Progenitor cell of endocrine pancreas (in vitro differentiated cells): ENCODE results near the gene C4orf36. TPM values are rescaled to one million over a fixed set of nuclear protein-coding genes. Genes with fewer than 3 reads are reported as not detected.
"Not testable (repeated sequence)": the region's sequence is repeated elsewhere in the genome, so short reads cannot be mapped to it uniquely, and the experiment has no call there.

Experiments used
- DNase-seq: peaks from one replicate; pipeline ENCODE4 v3.0.0; 2021; ENCODE audit warnings: low spot score; ENCODE audit not compliant: unreplicated experiment
- H3K27ac Mint-ChIP-seq: 2 replicates; pipeline ENCODE4 v1.8.0; 2021; ENCODE audit warnings: mild to moderate bottlenecking, moderate library complexity, mixed read lengths
- H3K27me3 Mint-ChIP-seq: 2 replicates; pipeline ENCODE4 v1.8.0; 2021; ENCODE audit warnings: mixed read lengths
- H3K36me3 Mint-ChIP-seq: 2 replicates; pipeline ENCODE4 v1.8.0; 2022; ENCODE audit warnings: mixed read lengths; ENCODE audit not compliant: insufficient read depth
- H3K4me1 Mint-ChIP-seq: 2 replicates; pipeline ENCODE4 v1.8.0; 2021; ENCODE audit warnings: low read depth, mixed read lengths
- H3K4me3 Mint-ChIP-seq: 2 replicates; pipeline ENCODE4 v1.8.0; 2021; ENCODE audit warnings: low read depth, mild to moderate bottlenecking, moderate library complexity, mixed read lengths
- H3K9me3 Mint-ChIP-seq: 2 replicates; pipeline ENCODE4 v1.8.0; 2021; ENCODE audit warnings: low read depth, mixed read lengths
- CTCF ChIP-seq: fragments of 200-600 bp; sonication (generic); IDR thresholded peaks from one replicate; pipeline ENCODE4 v1.5.0; 2021; ENCODE audit warnings: antibody characterized with exemption, mild to moderate bottlenecking; ENCODE audit not compliant: unreplicated experiment
- total RNA-seq: library from RNA; stranded (reverse); gene quantifications from 2 replicates; pipeline ENCODE4 v1.2.1, GENCODE V29; 2021

Gene C4orf36
- total RNA-seq, 1 donor from 2014 or later: 2.0 TPM

- no peaks in the 10 kb centered on the region for H3K27me3 Mint-ChIP-seq
- H3K36me3 Mint-ChIP-seq: peaks cover 2% of the 10 kb centered on the region
- DNase-seq: no peak
- no peaks in the 10 kb centered on the region for H3K9me3 Mint-ChIP-seq
- peak overlapping the region; percentile 86 for H3K4me3 Mint-ChIP-seq
- peaks cover 4% of the 10 kb centered on the region for H3K4me1 Mint-ChIP-seq
- peak overlapping the region; percentile 100 for H3K27ac Mint-ChIP-seq
- no peak for TF ChIP-seq CTCF
These were observed 1.4 kb downstream of the C4orf36 start for GRCh38 chr4:86890790-86891189.

GRCh38 chr4:86879641-86880040 lies 12.6 kb downstream of the C4orf36 start:
- TF ChIP-seq CTCF: no peak
- DNase-seq: no peak
- Mint-ChIP-seq H3K27me3 (no peaks in the 10 kb centered on the region), H3K4me1 (no peaks in the 10 kb centered on the region), H3K36me3 (peaks cover 3% of the 10 kb centered on the region), H3K27ac (no peak overlapping the region), H3K9me3 (peaks cover 11% of the 10 kb centered on the region), H3K4me3 (no peak overlapping the region)

GRCh38 chr4:86878640-86879039 lies 13.6 kb downstream of the C4orf36 start:
- no peak overlapping the region for H3K27ac Mint-ChIP-seq
- peaks cover 11% of the 10 kb centered on the region for H3K9me3 Mint-ChIP-seq

GRCh38 chr4:86876894-86877685 lies 15.1 kb downstream of the C4orf36 start:
- Mint-ChIP-seq H3K27ac (no peak overlapping the region), H3K36me3 (peaks cover 3% of the 10 kb centered on the region), H3K27me3 (peaks cover 2% of the 10 kb centered on the region)

More at GRCh38 chr4:86878640-86879039, 13.6 kb downstream of the C4orf36 start:
- peak; percentile 19 for TF ChIP-seq CTCF
- DNase-seq: no peak
- H3K36me3 Mint-ChIP-seq: peaks cover 3% of the 10 kb centered on the region
- no peak overlapping the region for H3K4me3 Mint-ChIP-seq
- H3K4me1 Mint-ChIP-seq: no peaks in the 10 kb centered on the region
- H3K27me3 Mint-ChIP-seq: no peaks in the 10 kb centered on the region

GRCh38 chr4:86875436-86875835 lies 16.8 kb downstream of the C4orf36 start:
- not testable (repeated sequence) for H3K27ac Mint-ChIP-seq, H3K27me3 Mint-ChIP-seq, H3K36me3 Mint-ChIP-seq, DNase-seq, H3K4me1 Mint-ChIP-seq, H3K4me3 Mint-ChIP-seq
- H3K9me3 Mint-ChIP-seq: peaks cover 11% of the 10 kb centered on the region

More at GRCh38 chr4:86876894-86877685, 15.1 kb downstream of the C4orf36 start:
- peaks cover 11% of the 10 kb centered on the region for H3K9me3 Mint-ChIP-seq
- H3K4me1 Mint-ChIP-seq: no peaks in the 10 kb centered on the region
- TF ChIP-seq CTCF: no peak
- no peak for DNase-seq
- no peak overlapping the region for H3K4me3 Mint-ChIP-seq

GRCh38 chr4:86872135-86872534 lies 20.1 kb downstream of the C4orf36 start:
- Mint-ChIP-seq H3K27ac (no peak overlapping the region), H3K4me3 (no peak overlapping the region), H3K9me3 (no peaks in the 10 kb centered on the region), H3K27me3 (peaks cover 7% of the 10 kb centered on the region), H3K4me1 (no peaks in the 10 kb centered on the region), H3K36me3 (no peaks in the 10 kb centered on the region)
- DNase-seq: no peak
- no peak for TF ChIP-seq CTCF
